ENCODE results near the gene PITPNM3. TPM values are rescaled to one million over a fixed set of nuclear protein-coding genes. Genes with fewer than 3 reads are reported as not detected.

PITPNM3 gene
- total RNA-seq, 4 donors from 2014 or later: 4.0 to 10.9 (median 5.6) TPM

- H3K27me3 ChIP-seq: no peaks in the 10 kb centered on the region
Measured at GRCh38 chr17:6475411-6475810, 80.9 kb downstream of the PITPNM3 start.

GRCh38 chr17:6474906-6475305 is 81.4 kb downstream of the PITPNM3 start:
- TF ChIP-seq CTCF (IDR thresholded peaks at IDR 0.05) (no peak), POLR2A (IDR thresholded peaks at IDR 0.05) (no peak)
- no peaks in the 10 kb centered on the region for H3K9me3 ChIP-seq
- intact Hi-C loops (cut with DNase I): loop anchor here (5.0 kb wide), 2 partner anchors 82 to 102 kb away; partner anchors contain the start of gene PITPNM3
- no peak for DNase-seq
- no peaks in the 10 kb centered on the region for H3K4me1 ChIP-seq
- H3K27me3 ChIP-seq: no peaks in the 10 kb centered on the region
- no peaks in the 10 kb centered on the region for H3K36me3 ChIP-seq
- no peak overlapping the region for H3K4me3 ChIP-seq (replicated peaks in 1 of 3)
- WGBS, 2 donors: 74 to 83% methylated on average over 7 of the region's 7 CpGs
- H3K27ac ChIP-seq: no peak overlapping the region

More at GRCh38 chr17:6475411-6475810, 80.9 kb downstream of the PITPNM3 start:
- TF ChIP-seq CTCF (IDR thresholded peaks at IDR 0.05): no peak
- TF ChIP-seq POLR2A (IDR thresholded peaks at IDR 0.05): no peak
- Histone ChIP-seq H3K27ac (no peak overlapping the region), H3K36me3 (no peaks in the 10 kb centered on the region), H3K4me3 (replicated peaks in 1 of 3) (no peak overlapping the region), H3K9me3 (no peaks in the 10 kb centered on the region), H3K4me1 (no peaks in the 10 kb centered on the region)
- WGBS, 2 donors: 78 to 82% methylated on average over 4 of the region's 4 CpGs
- intact Hi-C loops (cut with DNase I): no loop called here
- DNase-seq: no peak

GRCh38 chr17:6474376-6474775 is 82.0 kb downstream of the PITPNM3 start:
- H3K27ac ChIP-seq: no peak overlapping the region
- 91 to 92% methylated on average over 20 to 21 of the region's 22 CpGs for WGBS, 2 donors
- no peaks in the 10 kb centered on the region for H3K27me3 ChIP-seq
- H3K4me1 ChIP-seq: no peaks in the 10 kb centered on the region
- TF ChIP-seq CTCF (IDR thresholded peaks at IDR 0.05): no peak
- TF ChIP-seq POLR2A (IDR thresholded peaks at IDR 0.05): no peak
- no peak overlapping the region for H3K4me3 ChIP-seq (replicated peaks in 1 of 3)
- DNase-seq: no peak
- H3K36me3 ChIP-seq: no peaks in the 10 kb centered on the region
- H3K9me3 ChIP-seq: no peaks in the 10 kb centered on the region
- intact Hi-C loops (cut with DNase I): loop anchor here (5.0 kb wide), 2 partner anchors 83 to 103 kb away; partner anchors contain the start of gene PITPNM3

- peak; percentile 80 to 82 for DNase-seq
- 47% methylated on average over 14 of the region's 14 CpGs for WGBS, 2 donors
- Histone ChIP-seq H3K27ac (no peak overlapping the region), H3K4me1 (no peaks in the 10 kb centered on the region), H3K4me3 (replicated peaks in 1 of 3) (no peak overlapping the region), H3K36me3 (no peaks in the 10 kb centered on the region), H3K27me3 (no peaks in the 10 kb centered on the region), H3K9me3 (no peaks in the 10 kb centered on the region)
- intact Hi-C loops (cut with DNase I): loop anchor here (5.0 kb wide), 2 partner anchors 84 to 104 kb away; partner anchors contain the start of gene PITPNM3
- no peak for TF ChIP-seq POLR2A (IDR thresholded peaks at IDR 0.05)
- TF ChIP-seq CTCF (IDR thresholded peaks at IDR 0.05): peak; percentile 81 to 96 (median 90)
Measured at GRCh38 chr17:6473128-6473767, 83.1 kb downstream of the PITPNM3 start.

GRCh38 chr17:6472517-6472916 is 83.8 kb downstream of the PITPNM3 start:
- no peaks in the 10 kb centered on the region for H3K4me1 ChIP-seq
- intact Hi-C loops (cut with DNase I): loop anchor here (5.0 kb wide), 2 partner anchors 85 to 105 kb away; partner anchors contain the start of gene PITPNM3
- H3K36me3 ChIP-seq: no peaks in the 10 kb centered on the region
- H3K27me3 ChIP-seq: no peaks in the 10 kb centered on the region
- no peak overlapping the region for H3K4me3 ChIP-seq (replicated peaks in 1 of 3)
- no peaks in the 10 kb centered on the region for H3K9me3 ChIP-seq
- DNase-seq: no peak
- TF ChIP-seq CTCF (IDR thresholded peaks at IDR 0.05) (no peak), POLR2A (IDR thresholded peaks at IDR 0.05) (no peak)
- WGBS, 2 donors: 82 to 100% methylated on average over 3 to 9 of the region's 10 CpGs
- H3K27ac ChIP-seq: no peak overlapping the region
